GM12873 (cell line): ENCODE data around the gene BABAM2.

Experiments
- TF ChIP-seq, protein P1 (sequence below): IDR thresholded peaks from 2 replicates; pipeline ENCODE4 v1.5.1; 2012; ENCODE audit warnings: low read depth, mild to moderate bottlenecking, moderate library complexity, low read length, control low read depth; ENCODE audit not compliant: insufficient read depth; ENCODE audit errors: missing control alignments

Gene BABAM2

DNA sequence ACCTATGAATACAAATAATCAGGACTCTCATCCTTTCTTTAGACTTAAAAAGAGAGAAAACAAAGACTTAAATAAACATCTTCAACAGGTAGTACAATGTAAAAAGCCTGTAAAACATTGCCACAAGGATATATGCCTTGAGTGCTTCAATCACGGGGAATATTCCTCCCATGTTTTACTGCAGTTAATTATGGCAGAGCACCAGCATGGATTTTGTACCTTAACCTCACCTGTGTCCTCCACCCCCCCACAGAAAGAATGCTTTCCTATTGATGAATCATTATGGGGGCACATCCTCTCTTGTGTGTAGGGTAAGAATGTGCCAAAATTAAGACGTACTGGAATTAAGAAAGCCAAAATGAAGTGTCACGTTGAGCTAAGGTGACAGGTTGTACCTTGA, 312.2 kb downstream of the BABAM2 start:
- TF ChIP-seq, protein P1, sequence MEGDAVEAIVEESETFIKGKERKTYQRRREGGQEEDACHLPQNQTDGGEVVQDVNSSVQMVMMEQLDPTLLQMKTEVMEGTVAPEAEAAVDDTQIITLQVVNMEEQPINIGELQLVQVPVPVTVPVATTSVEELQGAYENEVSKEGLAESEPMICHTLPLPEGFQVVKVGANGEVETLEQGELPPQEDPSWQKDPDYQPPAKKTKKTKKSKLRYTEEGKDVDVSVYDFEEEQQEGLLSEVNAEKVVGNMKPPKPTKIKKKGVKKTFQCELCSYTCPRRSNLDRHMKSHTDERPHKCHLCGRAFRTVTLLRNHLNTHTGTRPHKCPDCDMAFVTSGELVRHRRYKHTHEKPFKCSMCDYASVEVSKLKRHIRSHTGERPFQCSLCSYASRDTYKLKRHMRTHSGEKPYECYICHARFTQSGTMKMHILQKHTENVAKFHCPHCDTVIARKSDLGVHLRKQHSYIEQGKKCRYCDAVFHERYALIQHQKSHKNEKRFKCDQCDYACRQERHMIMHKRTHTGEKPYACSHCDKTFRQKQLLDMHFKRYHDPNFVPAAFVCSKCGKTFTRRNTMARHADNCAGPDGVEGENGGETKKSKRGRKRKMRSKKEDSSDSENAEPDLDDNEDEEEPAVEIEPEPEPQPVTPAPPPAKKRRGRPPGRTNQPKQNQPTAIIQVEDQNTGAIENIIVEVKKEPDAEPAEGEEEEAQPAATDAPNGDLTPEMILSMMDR, result no peak

DNA sequence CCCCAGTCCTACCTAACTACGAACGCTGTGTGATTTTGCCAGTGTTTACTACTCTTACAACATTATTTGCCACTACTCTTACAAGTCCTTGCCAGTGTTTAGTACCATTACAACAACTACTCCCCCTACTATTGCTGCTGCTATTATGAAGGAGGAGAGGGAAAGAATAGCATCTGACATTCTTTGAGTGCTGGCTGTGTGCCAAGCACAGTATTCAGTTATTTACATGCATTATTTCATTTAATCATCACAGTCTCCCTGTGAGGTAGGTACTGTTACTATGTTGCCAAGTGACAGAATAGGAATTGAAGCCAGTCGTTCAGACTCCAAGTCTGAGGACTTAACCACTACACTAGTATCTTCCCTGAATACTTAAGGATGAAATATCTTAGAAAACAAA, 316.2 kb downstream of the BABAM2 start:
- TF ChIP-seq, protein P1, result no peak

- TF ChIP-seq, protein P1, result no peak
Measured at GRCh38 chr2:28209261-28209691, 318.7 kb downstream of the BABAM2 start.

- TF ChIP-seq, protein P1, result no peak
Measured at GRCh38 chr2:28209864-28210263, 319.3 kb downstream of the BABAM2 start.

- TF ChIP-seq, protein P1, result no peak
Measured at GRCh38 chr2:28210535-28210934, 320.0 kb downstream of the BABAM2 start.

GRCh38 chr2:28216331-28216730, 325.8 kb downstream of the BABAM2 start:
- TF ChIP-seq, protein P1, result no peak

GRCh38 chr2:28217042-28217740, 326.7 kb downstream of the BABAM2 start:
- TF ChIP-seq, protein P1, result no peak

- TF ChIP-seq, protein P1, result no peak
Measured at GRCh38 chr2:28219138-28219537, 328.6 kb downstream of the BABAM2 start.
